Liver (tissue), 9 donors: ENCODE data around the gene RGS21. TPM values are rescaled to one million over a fixed set of nuclear protein-coding genes. Genes with fewer than 3 reads are reported as not detected.
"Not testable (repeated sequence)": the region's sequence is repeated elsewhere in the genome, so short reads cannot be mapped to it uniquely, and the experiment has no call there.

Experiments used
- DNase-seq: peaks from one replicate; pipeline ENCODE4 v3.0.0-alpha.2; 2017; ENCODE audit warnings: low spot score
- H3K27ac ChIP-seq, 2 donors: one replicate each; pipeline ENCODE4 v1.7.0; 2013; ENCODE audit warnings: inconsistent platforms in 2 of 2, low read length in 2 of 2, control low read depth in 1 of 2, low read depth in 1 of 2, mild to moderate bottlenecking in 1 of 2
- H3K27me3 ChIP-seq, 4 donors: one replicate each; pipeline versions ENCODE4 v1.6.1 to v1.7.0; 2013; ENCODE audit warnings: low read length in 3 of 4, inconsistent platforms in 1 of 4, mild to moderate bottlenecking in 1 of 4, moderate library complexity in 1 of 4; ENCODE audit not compliant: control insufficient read depth in 4 of 4, insufficient read depth in 4 of 4
- H3K36me3 ChIP-seq, 4 donors: one replicate each; pipeline versions ENCODE4 v1.6.1 to v1.7.0; 2013; ENCODE audit warnings: low read length in 3 of 4, mild to moderate bottlenecking in 3 of 4, low read depth in 1 of 4, moderate library complexity in 1 of 4; ENCODE audit not compliant: control insufficient read depth in 4 of 4, insufficient read depth in 3 of 4
- H3K4me1 ChIP-seq, 4 donors: one replicate each; pipeline versions ENCODE4 v1.6.1 to v1.7.0; 2013; ENCODE audit warnings: low read length in 3 of 4, mild to moderate bottlenecking in 3 of 4, moderate library complexity in 1 of 4; ENCODE audit not compliant: control insufficient read depth in 4 of 4, insufficient read depth in 4 of 4
- H3K4me3 ChIP-seq, 3 donors: one replicate each; pipeline versions ENCODE4 v1.6.1 to v1.7.0; 2013; ENCODE audit warnings: low read length in 3 of 3, control low read depth in 1 of 3, low read depth in 1 of 3, mild to moderate bottlenecking in 1 of 3
- H3K9ac ChIP-seq, 2 donors: one replicate each; pipeline ENCODE4 v1.7.0; 2013; ENCODE audit warnings: low read length in 2 of 2, mild to moderate bottlenecking in 2 of 2, moderate library complexity in 2 of 2, control low read depth in 1 of 2, low read depth in 1 of 2
- H3K9me3 ChIP-seq, 4 donors: one replicate each; pipeline versions ENCODE4 v1.6.1 to v1.7.0; 2013; ENCODE audit warnings: low read length in 3 of 4; ENCODE audit not compliant: control insufficient read depth in 4 of 4
- CTCF ChIP-seq: fragments of 150-350 bp; IDR thresholded peaks from 2 replicates; pipeline ENCODE4 v1.5.1; 2017; ENCODE audit warnings: improper control_type of control experiment, low read depth, low read length; ENCODE audit not compliant: missing input control
- FOXA2 ChIP-seq: IDR thresholded peaks from 2 replicates; pipeline ENCODE4 v1.6.1; 2016; ENCODE audit warnings: antibody characterized with exemption
- HNF4G ChIP-seq: IDR thresholded peaks from 2 replicates; pipeline ENCODE4 v1.6.1; 2016; ENCODE audit warnings: antibody characterized with exemption
- NR2F2 ChIP-seq: IDR thresholded peaks from 2 replicates; pipeline ENCODE4 v1.6.1; 2016; ENCODE audit warnings: antibody characterized with exemption
- RAD21 ChIP-seq, 2 donors: IDR thresholded peaks; 2 replicates each; pipeline ENCODE4 v1.6.1; 2016; ENCODE audit warnings: antibody characterized with exemption in 2 of 2, mild to moderate bottlenecking in 2 of 2
- REST ChIP-seq: IDR thresholded peaks from 2 replicates; pipeline ENCODE4 v1.6.1; 2016; ENCODE audit warnings: antibody characterized with exemption, mild to moderate bottlenecking
- RXRA ChIP-seq, 2 donors: IDR thresholded peaks; 2 replicates each; pipeline ENCODE4 v1.6.1; 2017 to 2018; ENCODE audit warnings: antibody characterized with exemption in 2 of 2, mild to moderate bottlenecking in 1 of 2
- ZBTB33 ChIP-seq: IDR thresholded peaks from 2 replicates; pipeline ENCODE4 v1.6.1; 2016; ENCODE audit warnings: antibody characterized with exemption
- WGBS: extraction: QIAGEN DNeasy Blood & Tissue Kit; methylation state at CpG from one replicate; pipeline ENCODE4 v1.1.7; 2013; 5-methylcytosine and 5-hydroxymethylcytosine counted together
- polyA plus RNA-seq, 2 donors: library from polyadenylated mRNA; stranded (reverse) in 1 of 2; unstranded in 1 of 2; fragments of 200-250 nt in 1 of 2; fragments of >200 nt in 1 of 2; fragmentation: Nextera tagmentation in 1 of 2; extraction: Ambion mirVana in 1 of 2; gene quantifications; one replicate each; pipeline versions ENCODE4 v1.2.1 to v1.2.3, GENCODE V29; 2013 to 2015
- total RNA-seq, 2 donors: library from RNA; depleted of rRNA; stranded (reverse); fragments of >200 nt; gene quantifications; one replicate each; pipeline ENCODE4 v1.2.3, GENCODE V29; 2014
- donor health status: healthy.
- donor health status: healthy.
- donor health status: healthy.
- donor health status: healthy.
- donor health status: healthy.

The RGS21 gene
- total and polyA plus RNA-seq, 4 donors, result not detected

- Histone ChIP-seq H3K4me3 (no peak overlapping the region), H3K27ac (no peak overlapping the region), H3K4me1 (no peaks in the 10 kb centered on the region), H3K27me3 (no peaks in the 10 kb centered on the region), H3K9me3 (no peaks in the 10 kb centered on the region), H3K9ac (no peak overlapping the region), H3K36me3 (no peaks in the 10 kb centered on the region)
- no peak for TF ChIP-seq ZBTB33
- TF ChIP-seq RXRA (IDR thresholded peaks at IDR 0.05), result no peak
- TF ChIP-seq FOXA2, result no peak
- 49% methylated on average over 1 of the region's 1 CpG for WGBS
- DNase-seq, result no peak
Observed at GRCh38 chr1:192303029-192303428, 13.8 kb upstream of the RGS21 start.

- not testable (repeated sequence) for H3K27me3 ChIP-seq, H3K27ac ChIP-seq, H3K4me1 ChIP-seq, DNase-seq, H3K9me3 ChIP-seq, H3K9ac ChIP-seq, H3K36me3 ChIP-seq, H3K4me3 ChIP-seq
- WGBS, result 86% methylated on average over 2 of the region's 2 CpGs
Observed at GRCh38 chr1:192308314-192308713, 8.5 kb upstream of the RGS21 start.

- Histone ChIP-seq H3K27ac (no peak overlapping the region), H3K27me3 (no peaks in the 10 kb centered on the region), H3K36me3 (no peaks in the 10 kb centered on the region), H3K4me1 (no peaks in the 10 kb centered on the region), H3K9ac (no peak overlapping the region), H3K9me3 (no peaks in the 10 kb centered on the region), H3K4me3 (no peak overlapping the region)
- DNase-seq, result no peak
- TF ChIP-seq HNF4G (no peak), RAD21 (IDR thresholded peaks at IDR 0.05) (peak; percentile 52 to 53), NR2F2 (no peak), CTCF (peak; percentile 23)
- WGBS, result 55% methylated on average over 1 of the region's 1 CpG
Observed at GRCh38 chr1:192311281-192311680, 5.5 kb upstream of the RGS21 start.

- Histone ChIP-seq H3K9me3 (no peaks in the 10 kb centered on the region), H3K27me3 (no peaks in the 10 kb centered on the region), H3K36me3 (no peaks in the 10 kb centered on the region), H3K4me3 (no peak overlapping the region), H3K9ac (no peak overlapping the region), H3K27ac (no peak overlapping the region), H3K4me1 (no peaks in the 10 kb centered on the region)
- DNase-seq, result no peak
- WGBS, result 81% methylated on average over 6 of the region's 6 CpGs
- no peak for TF ChIP-seq REST
Observed at GRCh38 chr1:192327997-192328396, 11.2 kb downstream of the RGS21 start.
